ENCODE data around the gene NEMP1.

Gene NEMP1

DNA sequence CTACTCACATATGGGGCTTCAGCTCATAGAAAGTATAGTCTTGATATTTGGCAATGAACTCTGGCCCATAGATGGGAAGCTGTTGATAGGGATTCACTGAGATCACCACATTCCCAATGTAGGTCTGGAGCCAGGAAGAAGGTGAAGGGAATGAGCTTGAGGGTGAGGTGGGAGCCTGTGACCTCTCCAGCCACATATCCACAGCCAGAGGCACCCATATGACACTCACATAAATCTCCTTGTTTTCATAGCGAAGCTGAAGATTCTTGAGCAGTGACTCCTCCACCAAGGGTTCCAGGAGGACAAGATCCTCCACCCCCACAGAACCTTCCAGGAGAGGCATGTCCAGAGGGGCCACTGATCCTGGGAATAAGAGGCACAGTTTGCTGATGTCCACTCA, 30.6 kb downstream of the NEMP1 start:
- H3K4me3 ChIP-seq (ENCODE audit: low read depth, low read length), result no peak overlapping the region
- DNase-seq, result no peak

DNA sequence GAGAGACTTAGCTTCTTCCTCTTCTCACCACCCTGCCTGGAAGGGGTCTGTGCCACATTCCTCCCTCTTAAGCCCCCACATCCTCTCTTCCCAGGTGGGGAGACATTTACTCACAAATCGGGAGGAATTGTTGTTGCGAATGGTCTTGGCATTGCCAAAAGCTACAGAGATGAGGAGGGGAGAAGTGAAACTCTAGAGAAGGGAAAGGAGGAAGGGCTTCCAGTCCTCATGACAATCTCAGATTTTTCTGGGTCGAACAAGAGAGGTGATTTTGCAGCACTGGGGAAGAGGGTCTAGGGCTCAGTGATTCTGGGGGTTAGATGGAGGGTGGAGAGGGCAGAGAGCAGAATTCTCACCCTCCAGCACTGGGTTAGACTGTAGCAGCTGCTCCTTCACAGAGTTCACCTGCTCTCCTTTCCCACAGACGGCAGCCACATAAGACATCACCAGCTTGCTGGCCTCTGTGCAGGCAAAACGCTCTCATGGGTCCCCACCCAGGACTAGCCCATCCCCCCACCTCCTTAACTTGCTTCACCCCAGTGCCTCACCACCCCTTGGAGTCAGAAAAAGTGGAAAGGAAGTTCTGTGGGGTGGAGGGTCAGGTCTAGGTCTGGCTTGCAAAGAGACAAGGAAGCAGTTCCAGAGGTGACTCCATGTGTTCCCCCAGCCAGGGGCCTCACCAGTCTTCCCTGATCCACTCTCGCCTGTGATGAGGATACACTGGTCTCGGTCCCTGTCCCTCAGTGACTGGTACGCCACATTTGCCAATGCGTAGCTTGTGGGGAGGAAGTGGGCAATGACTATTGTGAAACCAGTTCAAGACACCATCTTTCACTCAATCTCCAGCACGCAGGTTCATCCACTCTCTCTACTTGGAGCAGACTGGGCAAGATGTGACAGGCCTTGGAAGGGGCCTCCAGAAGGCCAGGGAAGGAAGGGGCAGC, 31.4 kb downstream of the NEMP1 start:
- Histone ChIP-seq H3K4me1 (no peaks in the 10 kb centered on the region), H3K9me3 (no peaks in the 10 kb centered on the region), H3K4me3 (ENCODE audit: low read depth, low read length) (no peak overlapping the region), H3K36me3 (no peaks in the 10 kb centered on the region), H3K27me3 (no peaks in the 10 kb centered on the region)
- TF ChIP-seq, protein P1, sequence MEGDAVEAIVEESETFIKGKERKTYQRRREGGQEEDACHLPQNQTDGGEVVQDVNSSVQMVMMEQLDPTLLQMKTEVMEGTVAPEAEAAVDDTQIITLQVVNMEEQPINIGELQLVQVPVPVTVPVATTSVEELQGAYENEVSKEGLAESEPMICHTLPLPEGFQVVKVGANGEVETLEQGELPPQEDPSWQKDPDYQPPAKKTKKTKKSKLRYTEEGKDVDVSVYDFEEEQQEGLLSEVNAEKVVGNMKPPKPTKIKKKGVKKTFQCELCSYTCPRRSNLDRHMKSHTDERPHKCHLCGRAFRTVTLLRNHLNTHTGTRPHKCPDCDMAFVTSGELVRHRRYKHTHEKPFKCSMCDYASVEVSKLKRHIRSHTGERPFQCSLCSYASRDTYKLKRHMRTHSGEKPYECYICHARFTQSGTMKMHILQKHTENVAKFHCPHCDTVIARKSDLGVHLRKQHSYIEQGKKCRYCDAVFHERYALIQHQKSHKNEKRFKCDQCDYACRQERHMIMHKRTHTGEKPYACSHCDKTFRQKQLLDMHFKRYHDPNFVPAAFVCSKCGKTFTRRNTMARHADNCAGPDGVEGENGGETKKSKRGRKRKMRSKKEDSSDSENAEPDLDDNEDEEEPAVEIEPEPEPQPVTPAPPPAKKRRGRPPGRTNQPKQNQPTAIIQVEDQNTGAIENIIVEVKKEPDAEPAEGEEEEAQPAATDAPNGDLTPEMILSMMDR (IDR thresholded peaks at IDR 0.05; ENCODE audit: low read depth, low read length), result no peak
- no peak for DNase-seq

More for the DNA sequence above, 30.6 kb downstream of the NEMP1 start:
- Histone ChIP-seq H3K27me3 (no peaks in the 10 kb centered on the region), H3K4me1 (no peaks in the 10 kb centered on the region), H3K9me3 (no peaks in the 10 kb centered on the region), H3K36me3 (no peaks in the 10 kb centered on the region)
- TF ChIP-seq, protein P1 (IDR thresholded peaks at IDR 0.05; ENCODE audit: low read depth, low read length), result no peak

DNA sequence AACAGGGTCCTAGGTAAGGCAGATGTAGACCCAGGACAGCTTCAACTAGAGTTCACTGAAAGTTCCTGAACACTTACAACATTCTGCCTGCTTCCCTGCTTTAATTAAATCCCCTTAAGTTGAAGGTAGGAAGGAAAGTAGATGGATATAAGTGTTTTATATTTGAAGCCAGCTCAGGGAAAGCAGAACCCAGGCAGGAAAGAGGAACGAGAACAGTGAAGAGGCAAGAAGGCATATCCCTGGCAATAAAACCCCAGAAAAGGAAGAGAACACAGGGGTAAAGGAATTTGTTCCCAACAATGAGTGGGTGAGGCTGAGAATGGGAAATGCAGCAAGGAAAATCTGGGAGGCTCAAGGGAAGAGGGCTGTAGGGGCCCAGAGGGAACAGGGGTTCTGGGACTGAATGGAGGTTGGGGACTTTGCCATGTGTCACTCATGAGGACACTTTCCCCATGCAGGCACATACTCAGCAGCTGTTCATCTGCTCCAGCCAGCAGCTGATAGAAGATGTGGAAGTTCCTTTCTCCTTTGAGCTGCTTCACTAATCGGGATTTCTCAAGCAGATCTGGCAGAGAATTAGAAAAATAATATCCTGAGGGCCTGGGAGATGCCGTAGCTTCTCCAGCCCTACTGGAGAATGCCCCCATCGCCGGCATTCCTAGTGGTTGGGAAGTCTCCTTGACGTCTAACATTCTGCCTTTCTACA, 32.4 kb downstream of the NEMP1 start:
- H3K4me3 ChIP-seq (ENCODE audit: low read depth, low read length), result no peak overlapping the region
- H3K27me3 ChIP-seq, result no peaks in the 10 kb centered on the region
- no peaks in the 10 kb centered on the region for H3K9me3 ChIP-seq
- no peaks in the 10 kb centered on the region for H3K36me3 ChIP-seq
- TF ChIP-seq, protein P1 (IDR thresholded peaks at IDR 0.05; ENCODE audit: low read depth, low read length), result no peak
- no peaks in the 10 kb centered on the region for H3K4me1 ChIP-seq
- no peak for DNase-seq

DNA sequence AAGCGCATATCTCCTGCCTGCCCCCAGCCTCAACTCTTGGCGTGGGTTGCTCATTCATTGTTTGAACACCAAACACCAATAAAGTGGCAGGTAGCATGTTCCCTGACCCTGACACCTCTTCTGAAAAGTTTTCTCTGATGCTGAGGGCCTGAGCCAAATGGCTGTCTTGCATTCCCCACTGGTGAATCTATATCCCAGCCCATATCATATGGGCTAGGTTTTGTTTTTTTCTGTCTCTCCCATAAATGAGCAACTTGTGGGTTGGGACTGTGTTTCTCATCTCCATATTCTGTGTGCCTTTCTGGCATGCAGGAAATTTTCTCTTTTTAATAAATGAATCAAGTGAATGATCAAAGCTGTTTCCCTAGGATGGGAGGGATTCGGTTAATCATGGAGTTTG, 33.7 kb downstream of the NEMP1 start:
- Histone ChIP-seq H3K4me3 (ENCODE audit: low read depth, low read length) (no peak overlapping the region), H3K36me3 (no peaks in the 10 kb centered on the region), H3K9me3 (no peaks in the 10 kb centered on the region), H3K4me1 (no peaks in the 10 kb centered on the region), H3K27me3 (no peaks in the 10 kb centered on the region)
- TF ChIP-seq, protein P1 (IDR thresholded peaks at IDR 0.05; ENCODE audit: low read depth, low read length), result no peak
- no peak for DNase-seq

DNA sequence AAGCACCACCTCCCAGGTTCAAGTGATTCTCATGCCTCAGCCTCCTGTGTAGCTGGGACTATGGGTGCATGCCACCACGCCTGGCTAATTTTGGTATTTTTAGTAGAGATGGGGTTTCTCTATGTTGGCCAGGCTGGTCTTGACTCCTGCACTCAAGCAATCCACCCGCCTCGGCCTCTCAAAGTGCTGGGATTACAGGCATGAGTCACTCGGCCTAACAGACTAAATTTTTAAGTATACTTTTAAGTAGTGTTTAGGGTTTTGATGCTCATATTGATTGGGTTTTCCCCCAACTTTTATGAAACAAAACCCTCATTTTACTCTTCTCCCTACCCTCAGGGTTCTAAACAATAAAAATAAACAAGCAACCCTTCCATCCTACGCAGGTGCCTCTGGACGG, 34.1 kb downstream of the NEMP1 start:
- TF ChIP-seq, protein P1 (IDR thresholded peaks at IDR 0.05; ENCODE audit: low read depth, low read length), result no peak
- no peaks in the 10 kb centered on the region for H3K36me3 ChIP-seq
- no peak for DNase-seq
- H3K4me3 ChIP-seq (ENCODE audit: low read depth, low read length), result no peak overlapping the region
- no peaks in the 10 kb centered on the region for H3K27me3 ChIP-seq
- no peaks in the 10 kb centered on the region for H3K9me3 ChIP-seq
- no peaks in the 10 kb centered on the region for H3K4me1 ChIP-seq

DNA sequence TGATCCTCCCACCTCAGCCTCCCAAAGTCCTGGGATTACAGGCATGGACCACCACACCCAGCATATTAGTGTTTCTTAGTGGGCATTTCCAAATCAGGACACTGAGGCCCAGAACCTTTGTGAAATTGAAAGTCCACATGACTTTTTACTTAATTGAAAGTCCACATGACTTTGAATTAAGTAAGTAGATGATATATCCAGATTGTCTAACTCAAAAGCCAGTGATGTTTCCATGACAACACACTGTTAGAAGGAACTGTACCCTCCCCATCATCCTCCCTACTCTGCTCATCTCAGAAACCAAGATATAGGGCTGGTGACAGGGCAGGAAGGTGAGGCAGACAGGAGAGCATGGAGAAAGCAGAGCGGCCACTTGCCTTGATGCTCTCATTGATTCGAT, 35.9 kb downstream of the NEMP1 start:
- H3K4me3 ChIP-seq (ENCODE audit: low read depth, low read length), result no peak overlapping the region
- H3K4me1 ChIP-seq, result no peaks in the 10 kb centered on the region
- DNase-seq, result no peak
- no peaks in the 10 kb centered on the region for H3K36me3 ChIP-seq
- no peaks in the 10 kb centered on the region for H3K27me3 ChIP-seq
- TF ChIP-seq, protein P1 (IDR thresholded peaks at IDR 0.05; ENCODE audit: low read depth, low read length), result no peak
- H3K9me3 ChIP-seq, result no peaks in the 10 kb centered on the region
